GM06990 (cell line): ENCODE results near the gene ACER2.
A peak's percentile ranks its signal among the peaks of the same experiment; 100 is the strongest.

Experiments
- DNase-seq: peaks from one replicate; pipeline ENCODE4 v3.0.0-alpha.2; 2011; ENCODE audit not compliant: insufficient read length; ENCODE audit errors: extremely low read depth
- H3K27me3 ChIP-seq: replicated peaks from 2 replicates; pipeline ENCODE4 v1.6.0; 2011; ENCODE audit warnings: low read length; ENCODE audit not compliant: control insufficient read depth, insufficient read depth
- H3K36me3 ChIP-seq: 2 replicates; pipeline ENCODE4 v1.5.1; 2011; ENCODE audit warnings: low read length; ENCODE audit not compliant: control insufficient read depth, insufficient read depth
- H3K4me3 ChIP-seq: replicated peaks from 2 replicates; pipeline ENCODE4 v1.5.1; 2011; ENCODE audit warnings: low read depth, mild to moderate bottlenecking, control low read depth, low read length
- TF ChIP-seq, protein P1 (sequence below): IDR thresholded peaks from 2 replicates; pipeline ENCODE4 v1.5.1; 2011; ENCODE audit warnings: low read length, control low read depth, mild to moderate bottlenecking, inconsistent platforms; ENCODE audit not compliant: insufficient read depth, poor library complexity, severe bottlenecking

ACER2 gene

GRCh38 chr9:19457693-19458009, 48.8 kb downstream of the ACER2 start:
- Histone ChIP-seq H3K27me3 (no peaks in the 10 kb centered on the region), H3K36me3 (no peaks in the 10 kb centered on the region), H3K4me3 (peak overlapping the region; percentile 34; the same call in 1 of the 2 replicates)
- DNase-seq = no peak
- TF ChIP-seq, protein P1, sequence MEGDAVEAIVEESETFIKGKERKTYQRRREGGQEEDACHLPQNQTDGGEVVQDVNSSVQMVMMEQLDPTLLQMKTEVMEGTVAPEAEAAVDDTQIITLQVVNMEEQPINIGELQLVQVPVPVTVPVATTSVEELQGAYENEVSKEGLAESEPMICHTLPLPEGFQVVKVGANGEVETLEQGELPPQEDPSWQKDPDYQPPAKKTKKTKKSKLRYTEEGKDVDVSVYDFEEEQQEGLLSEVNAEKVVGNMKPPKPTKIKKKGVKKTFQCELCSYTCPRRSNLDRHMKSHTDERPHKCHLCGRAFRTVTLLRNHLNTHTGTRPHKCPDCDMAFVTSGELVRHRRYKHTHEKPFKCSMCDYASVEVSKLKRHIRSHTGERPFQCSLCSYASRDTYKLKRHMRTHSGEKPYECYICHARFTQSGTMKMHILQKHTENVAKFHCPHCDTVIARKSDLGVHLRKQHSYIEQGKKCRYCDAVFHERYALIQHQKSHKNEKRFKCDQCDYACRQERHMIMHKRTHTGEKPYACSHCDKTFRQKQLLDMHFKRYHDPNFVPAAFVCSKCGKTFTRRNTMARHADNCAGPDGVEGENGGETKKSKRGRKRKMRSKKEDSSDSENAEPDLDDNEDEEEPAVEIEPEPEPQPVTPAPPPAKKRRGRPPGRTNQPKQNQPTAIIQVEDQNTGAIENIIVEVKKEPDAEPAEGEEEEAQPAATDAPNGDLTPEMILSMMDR = no peak

DNA sequence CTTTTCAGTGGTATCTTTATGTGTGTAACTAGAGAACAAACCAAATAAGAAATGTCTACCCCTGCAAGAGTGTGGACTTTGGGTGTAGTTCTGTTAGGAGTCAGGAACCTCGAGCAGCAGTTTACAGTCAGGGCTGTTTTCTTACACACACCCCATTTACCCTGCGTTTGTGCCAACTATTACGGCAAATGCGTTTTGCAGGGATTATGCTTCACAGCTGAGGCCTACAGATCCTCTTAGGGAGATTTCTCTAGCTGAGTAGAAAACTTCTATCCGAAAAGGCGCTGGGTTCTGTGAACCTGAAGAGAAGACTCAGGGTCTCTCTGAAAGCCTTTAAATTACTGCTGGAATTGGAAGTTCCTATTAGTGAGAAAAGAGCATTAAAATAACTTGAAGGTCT, 51.4 kb downstream of the ACER2 start:
- Histone ChIP-seq H3K27me3 (no peaks in the 10 kb centered on the region), H3K36me3 (no peaks in the 10 kb centered on the region), H3K4me3 (no peak overlapping the region)
- TF ChIP-seq, protein P1 = no peak
- DNase-seq = no peak

- Histone ChIP-seq H3K36me3 (no peaks in the 10 kb centered on the region), H3K27me3 (no peaks in the 10 kb centered on the region), H3K4me3 (no peak overlapping the region)
- no peak for DNase-seq
- TF ChIP-seq, protein P1 = no peak
Observed at GRCh38 chr9:19461135-19461534, 52.3 kb downstream of the ACER2 start.

- Histone ChIP-seq H3K4me3 (peak overlapping the region; percentile 43), H3K36me3 (no peaks in the 10 kb centered on the region), H3K27me3 (no peaks in the 10 kb centered on the region)
- DNase-seq = no peak
- TF ChIP-seq, protein P1 = no peak
Observed at GRCh38 chr9:19464061-19464763, 55.4 kb downstream of the ACER2 start.

DNA sequence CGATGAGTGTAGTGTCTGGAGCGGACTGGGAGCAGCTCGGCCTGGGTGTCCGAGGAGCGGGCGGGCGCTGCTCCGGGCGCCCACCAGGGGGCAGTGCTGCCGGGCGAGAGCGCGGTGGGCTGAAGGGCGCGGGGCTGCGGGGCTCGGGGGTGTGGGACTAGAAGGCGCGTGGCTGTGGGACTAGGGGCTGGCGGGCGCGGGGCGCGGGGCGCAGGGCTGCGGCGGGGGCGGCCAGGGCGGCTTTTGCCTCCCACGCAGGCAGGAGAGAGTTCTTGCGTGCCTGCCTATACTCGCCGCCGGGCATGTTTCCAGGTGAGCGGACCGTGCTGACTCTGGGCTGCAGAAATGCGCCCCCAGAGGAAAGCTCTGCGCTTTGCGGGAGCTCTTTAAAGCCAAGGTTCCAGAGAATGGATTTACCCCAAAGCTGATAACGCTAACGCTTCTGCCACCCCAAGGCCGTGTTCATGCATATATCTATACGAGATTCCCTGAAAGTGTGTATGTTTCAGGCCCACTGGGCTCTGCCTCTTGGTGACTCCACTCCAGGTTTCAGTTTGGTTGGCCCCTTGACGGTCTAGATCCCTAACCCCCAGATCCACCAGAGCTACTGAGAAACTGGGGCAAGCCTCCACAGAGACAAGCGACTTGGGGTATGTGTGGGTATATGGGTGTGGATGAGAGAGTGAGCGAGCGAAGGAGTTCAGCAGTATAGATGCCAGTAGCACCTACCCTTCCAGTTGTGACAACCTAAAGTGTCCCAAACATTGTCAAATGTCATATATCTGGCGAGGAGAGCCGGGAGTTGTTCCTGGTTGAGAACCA, 56.2 kb downstream of the ACER2 start:
- H3K36me3 ChIP-seq = no peaks in the 10 kb centered on the region
- TF ChIP-seq, protein P1 = peak; percentile 56
- H3K27me3 ChIP-seq = no peaks in the 10 kb centered on the region
- peak overlapping the region; percentile 43 for H3K4me3 ChIP-seq
- DNase-seq = peak; percentile 75
